ENCODE results near the gene CABCOCO1. TPM values are rescaled to one million over a fixed set of nuclear protein-coding genes. Genes with fewer than 3 reads are reported as not detected.
A peak's percentile ranks its signal among the peaks of the same experiment; 100 is the strongest.

Gene CABCOCO1
- total and polyA plus RNA-seq, 2 of the 13 experiments (the other 11 are each of a cell fraction or from before 2014, with no cell fraction given) = not detected

DNA sequence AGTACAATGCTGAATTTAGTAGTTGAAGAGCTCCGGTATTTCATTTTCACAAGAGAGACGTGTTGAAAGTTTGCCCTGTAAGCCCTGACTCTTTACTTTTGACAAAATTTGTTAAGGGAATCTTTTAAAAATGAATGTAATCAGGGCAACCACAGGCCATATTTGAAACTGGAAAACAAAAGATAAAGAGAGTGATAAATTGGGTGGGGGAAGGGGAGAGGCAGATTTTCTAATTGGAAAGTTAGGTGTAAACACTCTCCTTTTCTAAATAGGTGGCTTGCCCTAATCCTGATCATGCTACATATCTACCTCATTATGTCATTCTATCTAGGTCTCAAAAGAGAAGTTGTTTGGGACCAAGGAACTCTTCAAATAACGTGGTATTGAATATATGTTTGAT is 90.7 kb downstream of the CABCOCO1 start:
- Histone ChIP-seq H3K9ac (ENCODE audit: insufficient read depth, low read depth, low read length) (no peak overlapping the region), H4K20me1 (ENCODE audit: insufficient read depth, low read length) (no peaks in the 10 kb centered on the region), H3K79me2 (ENCODE audit: insufficient read depth, low read length) (no peaks in the 10 kb centered on the region), H3K27ac (ENCODE audit: extremely low read length, insufficient read depth, low read length) (no peak overlapping the region), H3K4me3 (replicated peaks in 1 of 3; ENCODE audit: insufficient read depth in 1 of 3, low read depth in 2 of 3, low read length in 3 of 3) (no peak overlapping the region), H3K36me3 (replicated peaks in 1 of 2; ENCODE audit: control insufficient read depth in 1 of 2, insufficient read depth in 2 of 2, low read length in 2 of 2) (no peaks in the 10 kb centered on the region), H2AFZ (ENCODE audit: low read length) (no peak overlapping the region), H3K4me2 (ENCODE audit: low read depth, low read length) (no peak overlapping the region), H3K27me3 (ENCODE audit: control insufficient read depth in 1 of 2, insufficient read depth in 2 of 2, low read length in 2 of 2) (no peaks in the 10 kb centered on the region), H3K4me1 (ENCODE audit: insufficient read depth, low read length) (peaks cover 34% of the 10 kb centered on the region), H3K9me3 (ENCODE audit: low read length) (no peaks in the 10 kb centered on the region)
- DNase-seq (ENCODE audit: low spot score) (no peak), FAIRE-seq (no peak), ATAC-seq (no peak)
- ChIA-PET CTCF (ENCODE audit: low intra/inter-chr PET ratio, low total read pairs) (no interaction called here), POLR2A (no interaction called here)
- BruUV-seq (replicated peaks) = no TSS peak
- in situ Hi-C loops (cut with HindIII; ENCODE audit: extremely low pct_ligation_motif_present, low pct_unique_long_range_greater_than_20kb) = loop anchor here (5.0 kb wide), 1 partner anchor 84 kb away; no protein-coding TSS in a partner anchor
- TF ChIP-seq SYNCRIP (IDR thresholded peaks at IDR 0.05; ENCODE audit: insufficient read depth, low read depth, low read length) = no peak
- TF ChIP-seq ZNF605 (CRISPR knock-in tag; IDR thresholded peaks at IDR 0.05) = no peak
- TF ChIP-seq ZNF430 (CRISPR knock-in tag; IDR thresholded peaks at IDR 0.05) = no peak
- TF ChIP-seq REXO4 (CRISPR knock-in tag; IDR thresholded peaks at IDR 0.05; ENCODE audit: borderline replicate concordance) = no peak
- no peak for TF ChIP-seq CAMTA2 (CRISPR knock-in tag; IDR thresholded peaks at IDR 0.05; ENCODE audit: borderline replicate concordance)
- intact Hi-C loops (cut with micrococcal nuclease; ENCODE audit: unreplicated experiment) = loop anchor here (10.0 kb wide), 1 partner anchor 281 kb away; no protein-coding TSS in a partner anchor
- 66% methylated on average over 3 of the region's 3 CpGs for WGBS (ENCODE audit: low lambda C conversion rate)

DNA sequence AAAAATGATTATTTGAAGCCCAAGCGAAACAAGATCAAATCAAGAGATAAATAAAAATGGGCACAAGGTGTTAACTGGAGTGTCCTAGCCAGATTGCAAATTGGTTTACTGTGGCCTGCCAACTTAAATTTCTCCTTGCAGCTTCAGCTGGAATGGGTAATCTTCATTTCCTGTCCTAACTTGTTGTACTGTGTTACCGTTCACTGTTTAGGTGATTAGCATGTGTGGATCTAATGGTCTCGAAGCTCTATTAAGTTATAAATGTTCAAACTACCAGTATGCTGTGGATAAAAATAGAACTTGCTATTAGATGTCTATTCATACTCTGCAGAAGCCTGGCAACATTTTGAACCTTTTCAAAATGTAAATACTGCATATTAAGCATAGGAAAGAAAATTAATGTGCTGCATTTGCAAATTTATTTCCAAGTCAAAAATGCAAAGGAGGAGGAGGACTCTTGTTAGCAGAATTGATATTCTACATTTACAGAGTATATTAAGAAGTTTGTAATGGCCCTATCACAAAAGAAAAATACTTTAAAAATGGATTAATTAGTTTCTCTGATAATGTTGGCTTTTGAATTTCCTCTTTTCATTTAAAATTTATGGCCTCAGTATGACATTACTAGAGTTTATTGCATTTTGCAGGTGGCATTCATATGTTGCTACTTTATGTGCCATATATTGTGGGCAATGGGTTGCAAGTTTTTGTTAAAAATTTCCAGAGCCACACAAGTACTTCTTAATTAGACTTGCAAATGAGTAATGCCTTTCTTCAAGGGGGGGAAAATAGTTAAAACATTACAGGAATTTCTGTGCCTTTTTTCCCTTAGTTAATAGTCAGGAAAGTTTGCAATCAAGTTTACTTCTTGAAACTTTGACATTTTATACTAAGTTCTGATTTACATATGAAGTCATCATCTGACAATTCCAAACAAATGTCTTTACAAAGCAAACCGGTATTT is 92.1 kb downstream of the CABCOCO1 start:
- no peak overlapping the region for H3K9ac ChIP-seq (ENCODE audit: insufficient read depth, low read depth, low read length)
- in situ Hi-C loops (cut with HindIII; ENCODE audit: extremely low pct_ligation_motif_present, low pct_unique_long_range_greater_than_20kb) = loop anchor here (5.0 kb wide), 1 partner anchor 82 kb away; no protein-coding TSS in a partner anchor
- BruUV-seq (replicated peaks) = no TSS peak
- H3K36me3 ChIP-seq (replicated peaks in 1 of 2; ENCODE audit: control insufficient read depth in 1 of 2, insufficient read depth in 2 of 2, low read length in 2 of 2) = no peaks in the 10 kb centered on the region
- ChIA-PET POLR2A (no interaction called here), CTCF (ENCODE audit: low intra/inter-chr PET ratio, low total read pairs) (no interaction called here)
- no peak overlapping the region for H3K4me2 ChIP-seq (ENCODE audit: low read depth, low read length)
- H3K27me3 ChIP-seq (ENCODE audit: control insufficient read depth in 1 of 2, insufficient read depth in 2 of 2, low read length in 2 of 2) = no peaks in the 10 kb centered on the region
- intact Hi-C loops (cut with micrococcal nuclease; ENCODE audit: unreplicated experiment) = loop anchor here (10.0 kb wide), 1 partner anchor 280 kb away; no protein-coding TSS in a partner anchor
- H2AFZ ChIP-seq (ENCODE audit: low read length) = no peak overlapping the region
- 63% methylated on average over 4 of the region's 4 CpGs for WGBS (ENCODE audit: low lambda C conversion rate)
- FAIRE-seq (no peak), DNase-seq (ENCODE audit: low spot score) (no peak), ATAC-seq (no peak)
- TF ChIP-seq MAFF (IDR thresholded peaks at IDR 0.05; ENCODE audit: low read depth, low read length) = no peak
- TF ChIP-seq ZNF264 (CRISPR knock-in tag; IDR thresholded peaks at IDR 0.05) = no peak
- TF ChIP-seq ATF7 (IDR thresholded peaks at IDR 0.05) = no peak
- no peak for TF ChIP-seq ATF7 (CRISPR knock-in tag; IDR thresholded peaks at IDR 0.05)
- TF ChIP-seq ZNF253 (CRISPR knock-in tag; IDR thresholded peaks at IDR 0.05; ENCODE audit: borderline replicate concordance) = no peak
- 0 out of 4 replicates have a peak, but pooled peaks of 1 of the 2 experiments have one; percentile 5 for TF ChIP-seq MAFK (conservative IDR thresholded peaks at IDR 0.05 in 1 of 2, IDR thresholded peaks at IDR 0.05 in 1 of 2; ENCODE audit: low read length in 2 of 2)
- H3K4me1 ChIP-seq (ENCODE audit: insufficient read depth, low read length) = peaks cover 34% of the 10 kb centered on the region
- no peaks in the 10 kb centered on the region for H4K20me1 ChIP-seq (ENCODE audit: insufficient read depth, low read length)
- H3K4me3 ChIP-seq (replicated peaks in 1 of 3; ENCODE audit: insufficient read depth in 1 of 3, low read depth in 2 of 3, low read length in 3 of 3) = no peak overlapping the region
- no peaks in the 10 kb centered on the region for H3K9me3 ChIP-seq (ENCODE audit: low read length)
- no peaks in the 10 kb centered on the region for H3K79me2 ChIP-seq (ENCODE audit: insufficient read depth, low read length)
- H3K27ac ChIP-seq (ENCODE audit: extremely low read length, insufficient read depth, low read length) = no peak overlapping the region

Data from HepG2 (cell line).